ENCODE measurements around the gene SELENOO.

SELENOO gene

GRCh38 chr22:50182176-50183081, 18.4 kb upstream of the SELENOO start:
- H3K4me3 ChIP-seq (ENCODE audit: low read length): no peak overlapping the region
- no peak for DNase-seq (ENCODE audit: low read depth, low spot score)

GRCh38 chr22:50183141-50183971, 17.5 kb upstream of the SELENOO start:
- no peak for DNase-seq (ENCODE audit: low read depth, low spot score)
- no peak overlapping the region for H3K4me3 ChIP-seq (ENCODE audit: low read length)

GRCh38 chr22:50184004-50184901, 16.6 kb upstream of the SELENOO start:
- DNase-seq (ENCODE audit: low read depth, low spot score): no peak
- H3K4me3 ChIP-seq (ENCODE audit: low read length): no peak overlapping the region

- no peak for DNase-seq (ENCODE audit: low read depth, low spot score)
- H3K4me3 ChIP-seq (ENCODE audit: low read length): no peak overlapping the region; the same call in 1 of the 2 replicates
These were observed 15.9 kb upstream of the SELENOO start for GRCh38 chr22:50184902-50185374.

- DNase-seq (ENCODE audit: low read depth, low spot score): peak; percentile 76
- peak within 1 kb of the TSS; percentile 75 for H3K4me3 ChIP-seq (ENCODE audit: low read length)
These were observed 15.3 kb upstream of the SELENOO start, which contains the start of gene TRABD for GRCh38 chr22:50185375-50186087. TSS of gene TRABD (plus strand) at chr22:50185913. CDS start at chr22:50193061, 7,148 bp downstream.

- DNase-seq (ENCODE audit: low read depth, low spot score): no peak
- peak overlapping the region; percentile 75 for H3K4me3 ChIP-seq (ENCODE audit: low read length)
These were observed 14.6 kb upstream of the SELENOO start for GRCh38 chr22:50186181-50186714.

- no peak for DNase-seq (ENCODE audit: low read depth, low spot score)
These were observed 13.9 kb upstream of the SELENOO start for GRCh38 chr22:50186761-50187523.

GRCh38 chr22:50188356-50188755, 12.5 kb upstream of the SELENOO start:
- no peak overlapping the region for H3K4me3 ChIP-seq (ENCODE audit: low read length)
- no peak for DNase-seq (ENCODE audit: low read depth, low spot score)

More at GRCh38 chr22:50186761-50187523, 13.9 kb upstream of the SELENOO start:
- peak overlapping the region; percentile 75 for H3K4me3 ChIP-seq (ENCODE audit: low read length)

GRCh38 chr22:50189184-50189848, 11.5 kb upstream of the SELENOO start:
- no peak overlapping the region for H3K4me3 ChIP-seq (ENCODE audit: low read length)
- no peak for DNase-seq (ENCODE audit: low read depth, low spot score)

GRCh38 chr22:50189849-50190181, 11.0 kb upstream of the SELENOO start:
- no peak for DNase-seq (ENCODE audit: low read depth, low spot score)
- peak overlapping the region; percentile 75 for H3K4me3 ChIP-seq (ENCODE audit: low read length)

GRCh38 chr22:50190182-50190940, 10.4 kb upstream of the SELENOO start:
- peak overlapping the region; percentile 75 for H3K4me3 ChIP-seq (ENCODE audit: low read length)
- DNase-seq (ENCODE audit: low read depth, low spot score): peak; percentile 76

GRCh38 chr22:50190941-50191741, 9.7 kb upstream of the SELENOO start:
- peak; percentile 92 for DNase-seq (ENCODE audit: low read depth, low spot score)
- peak overlapping the region; percentile 75 for H3K4me3 ChIP-seq (ENCODE audit: low read length)

- no peak for DNase-seq (ENCODE audit: low read depth, low spot score)
- no peak overlapping the region for H3K4me3 ChIP-seq (ENCODE audit: low read length)
These were observed 8.2 kb upstream of the SELENOO start for GRCh38 chr22:50192436-50193204.

GRCh38 chr22:50193621-50194020, 7.2 kb upstream of the SELENOO start:
- no peak overlapping the region for H3K4me3 ChIP-seq (ENCODE audit: low read length)
- no peak for DNase-seq (ENCODE audit: low read depth, low spot score)
